NCI-H2196 treated with DMSO at 0.1 percent for 48 hours (cell line): Measurements from ENCODE around the gene C17orf100.
"Not testable (repeated sequence)": the region's sequence is repeated elsewhere in the genome, so short reads cannot be mapped to it uniquely, and the experiment has no call there.

Source experiments
- DNase-seq: peaks from one replicate; lab custom pipeline; 2025; ENCODE audit not compliant: unreplicated experiment; lab: John Stamatoyannopoulos, UW

The C17orf100 gene

GRCh38 chr17:6688944-6689343, 37.4 kb downstream of the C17orf100 start:
- DNase-seq, result no peak

GRCh38 chr17:6690641-6691040, 39.1 kb downstream of the C17orf100 start:
- DNase-seq, result no peak

GRCh38 chr17:6691546-6691945, 40.0 kb downstream of the C17orf100 start:
- DNase-seq, result no peak

GRCh38 chr17:6691958-6692357, 40.4 kb downstream of the C17orf100 start:
- DNase-seq, result not testable (repeated sequence)

GRCh38 chr17:6695051-6695450, 43.5 kb downstream of the C17orf100 start:
- no peak for DNase-seq

GRCh38 chr17:6695565-6695964, 44.0 kb downstream of the C17orf100 start:
- no peak for DNase-seq

GRCh38 chr17:6696906-6697305, 45.3 kb downstream of the C17orf100 start:
- no peak for DNase-seq

GRCh38 chr17:6698004-6698403, 46.4 kb downstream of the C17orf100 start:
- no peak for DNase-seq

GRCh38 chr17:6699997-6700947, 48.7 kb downstream of the C17orf100 start:
- no peak for DNase-seq

GRCh38 chr17:6700948-6701307, 49.4 kb downstream of the C17orf100 start:
- no peak for DNase-seq

- DNase-seq, result no peak
These were observed 50.2 kb downstream of the C17orf100 start for GRCh38 chr17:6701719-6702118.

GRCh38 chr17:6702567-6703215, 51.1 kb downstream of the C17orf100 start:
- DNase-seq, result no peak
